ENCODE results near the gene THAP5.
"Not testable (repeated sequence)": the region's sequence is repeated elsewhere in the genome, so short reads cannot be mapped to it uniquely, and the experiment has no call there.

DNA sequence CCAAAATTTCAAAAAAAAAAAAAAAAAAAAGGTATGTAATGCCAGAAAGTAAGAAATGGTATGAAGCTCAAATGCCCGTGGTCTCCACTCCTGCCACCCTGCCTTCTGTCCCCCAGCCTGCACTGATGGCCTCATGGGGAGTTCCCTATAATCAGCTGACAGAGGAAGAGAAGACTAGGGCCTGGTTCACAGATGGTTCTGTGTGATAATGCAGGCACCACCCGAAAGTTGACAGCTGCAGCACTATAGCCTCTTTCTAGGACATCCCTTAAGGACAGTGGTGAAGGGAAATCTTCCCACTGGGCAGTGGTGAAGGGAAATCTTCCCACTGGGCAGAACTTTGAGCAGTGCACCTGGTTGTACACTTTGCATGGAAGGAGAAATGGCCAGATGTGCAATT is 31.3 kb downstream of the THAP5 start:
- not testable (repeated sequence) for TF ChIP-seq POLR2A (IDR thresholded peaks at IDR 0.05); CTCF (IDR thresholded peaks at IDR 0.05 in 8 of 11, conservative IDR thresholded peaks at IDR 0.05 in 3 of 11)
